Bone marrow (tissue), 2 donors: ENCODE data around the gene BLTP3A.
A peak's percentile ranks its signal among the peaks of the same experiment; 100 is the strongest.
"Not testable (repeated sequence)": the region's sequence is repeated elsewhere in the genome, so short reads cannot be mapped to it uniquely, and the experiment has no call there.

Source experiments
- DNase-seq, 2 donors: peaks; one replicate each; lab custom pipeline; 2025; lab: John Stamatoyannopoulos, UW

BLTP3A gene

GRCh38 chr6:34792605-34793500, 970 bp downstream of the BLTP3A start:
- peak; percentile 52 to 62 for DNase-seq

DNA sequence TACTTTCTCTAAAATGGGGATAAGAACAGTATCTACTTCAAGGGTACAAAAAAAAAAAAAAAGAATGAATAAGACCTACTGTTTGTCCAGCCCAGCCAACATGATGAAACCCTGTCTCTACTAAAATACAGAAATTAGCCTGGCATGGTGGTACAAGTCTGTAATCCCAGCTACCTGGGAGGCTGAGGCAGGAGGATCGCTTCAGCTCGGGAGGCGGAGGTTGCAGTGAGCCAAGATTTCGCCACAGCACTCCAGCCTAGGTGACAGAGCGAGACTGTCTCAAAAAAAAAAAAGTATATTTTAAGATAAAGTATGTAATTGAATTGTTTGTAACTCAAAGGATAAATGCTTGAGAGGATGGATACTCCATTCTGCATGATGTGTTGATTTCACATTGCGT, 2.0 kb downstream of the BLTP3A start:
- DNase-seq = no peak

- DNase-seq = no peak
Measured at GRCh38 chr6:34795836-34796425, 4.0 kb downstream of the BLTP3A start.

DNA sequence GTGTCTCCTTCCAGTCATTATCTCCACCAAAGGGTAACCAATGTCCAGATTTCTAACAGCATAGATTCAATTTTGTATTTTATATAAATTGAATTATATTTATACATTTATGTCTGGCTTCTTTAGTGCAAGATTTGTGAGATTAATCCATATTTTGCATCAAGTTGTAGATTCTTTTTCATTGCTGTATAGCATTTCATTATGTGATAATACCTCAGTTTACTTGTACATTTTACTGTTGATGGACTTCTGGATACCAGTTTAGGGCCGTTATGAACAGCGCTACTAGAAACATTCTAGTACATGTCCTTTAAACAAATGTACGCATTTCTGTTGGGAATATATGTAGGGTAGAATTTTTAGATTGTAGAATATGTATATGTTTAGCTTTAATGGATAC, 6.2 kb downstream of the BLTP3A start:
- no peak for DNase-seq

- DNase-seq = no peak
Measured at GRCh38 chr6:34799547-34799946, 7.7 kb downstream of the BLTP3A start.

DNA sequence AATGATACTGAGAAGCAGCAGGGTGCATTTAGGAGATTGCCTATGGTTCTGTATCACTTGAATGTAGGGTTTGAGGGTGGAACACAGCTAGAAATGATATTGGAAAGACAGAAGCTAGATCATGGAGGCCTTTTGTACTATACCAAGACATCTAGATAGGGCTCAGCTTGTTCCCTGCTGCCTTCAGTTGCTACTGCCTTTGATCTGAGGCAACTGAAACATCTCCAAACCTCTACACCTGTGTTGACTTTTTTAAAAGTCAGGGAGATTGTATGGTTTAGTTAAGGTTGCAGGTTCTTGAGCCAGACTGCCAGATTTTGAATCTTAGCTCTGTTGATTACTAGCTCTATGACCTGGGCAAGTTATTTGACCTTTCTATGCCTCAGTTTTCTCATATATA, 12.7 kb downstream of the BLTP3A start:
- no peak for DNase-seq

GRCh38 chr6:34805074-34805473, 13.2 kb downstream of the BLTP3A start:
- not testable (repeated sequence) for DNase-seq

DNA sequence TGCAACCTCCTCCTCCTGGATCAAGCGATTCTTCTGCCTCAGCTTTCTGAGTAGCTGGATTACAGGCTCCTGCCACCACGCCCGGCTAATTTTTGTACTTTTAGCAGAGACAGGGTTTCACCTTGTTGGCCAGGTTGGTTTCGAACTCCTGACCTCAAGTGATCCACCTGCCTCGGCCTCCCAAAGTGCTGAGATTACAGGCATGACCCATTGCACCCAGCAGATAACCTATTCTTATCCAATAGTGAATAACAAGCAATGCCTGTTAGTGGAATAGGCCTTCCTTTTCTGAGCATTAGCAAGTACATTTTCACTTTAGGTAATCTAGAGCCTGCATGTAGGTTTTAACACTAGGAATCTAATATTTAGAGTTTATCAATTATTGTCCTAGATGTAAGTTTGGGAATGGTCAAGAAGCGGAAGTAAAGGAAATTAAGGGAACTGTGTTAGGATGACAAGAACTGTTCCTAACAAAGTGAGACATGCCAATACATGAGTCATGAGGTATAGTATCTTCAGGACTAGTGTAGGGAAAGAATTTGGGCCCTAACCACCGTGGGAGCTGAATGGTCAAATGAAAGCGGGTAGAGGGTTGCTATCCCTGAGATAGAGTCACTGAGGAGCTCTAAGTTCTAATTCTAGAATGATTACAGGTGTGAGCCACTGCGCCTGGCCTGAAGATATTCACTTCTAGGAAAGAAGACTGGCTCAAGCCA, 15.0 kb downstream of the BLTP3A start:
- DNase-seq = no peak

- not testable (repeated sequence) for DNase-seq
Measured at GRCh38 chr6:34808473-34808872, 16.6 kb downstream of the BLTP3A start.

- DNase-seq = not testable (repeated sequence)
Measured at GRCh38 chr6:34809419-34809818, 17.5 kb downstream of the BLTP3A start.

- DNase-seq = no peak
Measured at GRCh38 chr6:34810017-34810882, 18.4 kb downstream of the BLTP3A start.

- no peak for DNase-seq
Measured at GRCh38 chr6:34810936-34811632, 19.2 kb downstream of the BLTP3A start.

DNA sequence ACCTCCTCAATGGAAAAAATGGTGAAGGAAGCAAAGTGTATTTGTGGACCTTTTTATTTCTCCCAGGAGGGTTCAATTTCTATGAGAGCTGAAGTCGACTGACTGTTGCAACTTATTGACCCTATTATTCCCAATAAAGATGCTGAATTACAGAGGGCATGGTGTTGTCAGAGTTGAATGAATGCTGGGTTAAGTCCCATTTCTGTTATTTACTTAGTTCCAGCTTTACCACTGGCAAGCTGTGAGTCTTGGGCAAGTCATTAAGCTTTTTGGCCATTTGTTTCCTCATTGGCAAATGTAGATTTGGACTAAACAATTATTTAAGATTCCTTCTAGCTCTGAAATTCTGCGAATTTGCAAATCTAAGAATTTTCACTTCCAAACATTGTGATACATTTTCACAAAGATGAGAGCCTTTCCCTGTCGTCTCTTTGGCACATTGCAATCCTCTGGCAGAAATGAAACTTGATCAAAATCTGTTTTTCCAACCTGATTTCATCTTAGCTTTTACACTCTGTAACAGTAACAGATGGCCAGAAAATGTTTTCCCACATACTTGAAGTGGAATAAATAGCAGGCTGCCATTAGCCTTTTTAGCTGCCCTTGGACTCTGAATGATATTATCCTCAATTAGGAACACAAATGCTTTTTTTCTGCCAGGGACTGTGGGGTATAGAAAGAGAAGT, 21.3 kb downstream of the BLTP3A start:
- DNase-seq = no peak

GRCh38 chr6:34816635-34817301, 24.9 kb downstream of the BLTP3A start:
- DNase-seq = no peak

DNA sequence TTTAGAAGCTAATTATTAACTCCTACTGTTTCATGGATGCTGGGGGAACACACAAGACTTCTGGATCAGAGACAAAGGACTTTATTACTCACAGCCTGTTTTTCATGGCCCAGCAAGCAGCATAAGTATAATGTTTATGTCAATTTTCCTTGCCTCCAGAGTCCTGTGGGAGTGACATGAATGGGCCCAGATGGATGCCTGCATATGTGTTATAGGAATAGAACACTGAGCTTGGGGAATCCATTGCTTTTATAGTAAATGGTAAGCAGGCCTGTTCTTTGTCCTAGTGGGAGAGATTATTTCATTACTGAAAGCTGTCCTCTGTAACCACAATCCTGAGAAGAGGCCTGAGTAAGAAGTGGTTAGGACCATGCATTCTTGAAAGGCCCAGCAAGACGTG, 25.6 kb downstream of the BLTP3A start:
- no peak for DNase-seq

DNA sequence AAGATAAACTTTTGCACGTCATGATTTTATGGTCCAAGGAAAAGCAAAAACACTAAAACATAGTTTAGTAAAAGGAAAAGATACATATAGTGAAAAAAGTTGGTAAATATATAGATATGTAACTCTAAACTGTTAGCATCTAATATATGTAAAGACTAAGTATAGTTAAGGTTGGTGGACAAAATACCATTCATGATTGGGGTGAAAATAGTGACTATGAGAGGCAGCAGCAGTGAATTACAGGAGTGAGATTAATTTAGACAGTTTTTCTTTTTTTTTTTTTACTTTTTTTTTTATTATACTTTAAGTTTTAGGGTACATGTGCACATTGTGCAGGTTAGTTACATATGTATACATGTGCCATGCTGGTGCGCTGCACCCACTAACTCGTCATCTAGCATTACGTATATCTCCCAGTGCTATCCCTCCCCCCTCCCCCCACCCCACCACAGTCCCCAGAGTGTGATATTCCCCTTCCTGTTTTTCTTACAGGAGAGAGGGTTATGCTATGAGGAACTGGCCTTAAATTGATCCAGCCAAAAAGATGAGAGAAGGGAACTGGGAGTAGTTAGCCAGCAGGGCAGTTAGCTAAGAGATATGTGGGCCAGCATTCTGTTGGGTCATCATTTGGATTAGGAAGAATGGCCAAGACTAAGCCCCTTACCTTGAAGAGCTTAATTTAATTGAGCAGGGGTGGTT, 27.1 kb downstream of the BLTP3A start:
- not testable (repeated sequence) for DNase-seq

GRCh38 chr6:34819571-34820480, 27.9 kb downstream of the BLTP3A start:
- DNase-seq = peak in 1 of 2 donors; percentile 23

GRCh38 chr6:34829137-34829536, 37.3 kb downstream of the BLTP3A start:
- no peak for DNase-seq
